HG03139 (cell line): Measurements from ENCODE around the gene FER1L5.

Experiments
- ATAC-seq: cut with Tn5 transposase; IDR thresholded peaks from one replicate; pipeline ENCODE4 v1.9.1; 2021; ENCODE audit not compliant: unreplicated experiment

FER1L5 gene

GRCh38 chr2:96642564-96643360, at the start of gene FER1L5:
FER1L5 (plus strand) TSS chr2:96642764; CDS start chr2:96642837, 73 bp downstream.
- ATAC-seq = no peak

GRCh38 chr2:96594282-96594681, 48.3 kb upstream of the FER1L5 start:
- no peak for ATAC-seq

- ATAC-seq = no peak
These were observed 47.8 kb upstream of the FER1L5 start for GRCh38 chr2:96594691-96595152.

GRCh38 chr2:96596596-96596995, 46.0 kb upstream of the FER1L5 start:
- no peak for ATAC-seq

- no peak for ATAC-seq
These were observed 42.6 kb upstream of the FER1L5 start for GRCh38 chr2:96599941-96600340.

GRCh38 chr2:96601382-96602292, 40.9 kb upstream of the FER1L5 start:
- ATAC-seq = no peak

GRCh38 chr2:96602330-96602823, 40.2 kb upstream of the FER1L5 start:
- ATAC-seq = no peak

- no peak for ATAC-seq
These were observed 38.5 kb upstream of the FER1L5 start for GRCh38 chr2:96604104-96604503.

- ATAC-seq = no peak
These were observed 33.8 kb upstream of the FER1L5 start for GRCh38 chr2:96608469-96609455.

GRCh38 chr2:96616128-96616527, 26.4 kb upstream of the FER1L5 start:
- no peak for ATAC-seq

GRCh38 chr2:96616535-96616934, 26.0 kb upstream of the FER1L5 start:
- no peak for ATAC-seq

- no peak for ATAC-seq
These were observed 25.6 kb upstream of the FER1L5 start for GRCh38 chr2:96617012-96617411.

GRCh38 chr2:96618596-96619283, 23.8 kb upstream of the FER1L5 start:
- no peak for ATAC-seq

GRCh38 chr2:96622544-96622943, 20.0 kb upstream of the FER1L5 start:
- no peak for ATAC-seq

- no peak for ATAC-seq
These were observed 19.4 kb upstream of the FER1L5 start for GRCh38 chr2:96623116-96623515.

- ATAC-seq = no peak
These were observed 16.7 kb upstream of the FER1L5 start for GRCh38 chr2:96625571-96626552.

GRCh38 chr2:96626553-96626942, 16.0 kb upstream of the FER1L5 start:
- ATAC-seq = no peak

- no peak for ATAC-seq
These were observed 10.6 kb upstream of the FER1L5 start for GRCh38 chr2:96631804-96632435.
